BJ (cell line): ENCODE data around the gene WASL. TPM values are rescaled to one million over a fixed set of nuclear protein-coding genes. Genes with fewer than 3 reads are reported as not detected.

Experiments used
- CTCF ChIA-PET: fragments of 350-600 bp; formaldehyde crosslinking; extraction: SDS; loops from one replicate; lab custom pipeline; 2021; ENCODE audit warnings: antibody characterized with exemption, inconsistent platforms; lab: Yijun Ruan, JAX
- POLR2A ChIA-PET: fragments of 300-600 bp; sonication (Branson Sonifier 250); formaldehyde crosslinking; extraction: SDS; loops from one replicate; lab custom pipeline; 2021; ENCODE audit warnings: antibody characterized with exemption; lab: Charles Lee
- DNase-seq: peaks from one replicate; pipeline ENCODE4 v3.0.0-alpha.2; 2011; ENCODE audit warnings: low read depth
- H3K27me3 ChIP-seq: 2 replicates; pipeline ENCODE4 v1.6.0; 2011; ENCODE audit warnings: low read length; ENCODE audit not compliant: control insufficient read depth, insufficient read depth
- H3K36me3 ChIP-seq: 2 replicates; pipeline ENCODE4 v1.5.1; 2011; ENCODE audit warnings: low read length; ENCODE audit not compliant: control insufficient read depth, insufficient read depth
- H3K4me3 ChIP-seq: 2 replicates; pipeline ENCODE4 v1.5.1; 2011; ENCODE audit warnings: low read depth, mild to moderate bottlenecking, control low read depth, low read length
- CTCF ChIP-seq: IDR thresholded peaks from 2 replicates; pipeline ENCODE4 v1.5.1; 2011; ENCODE audit warnings: low read depth, mild to moderate bottlenecking, control low read depth, inconsistent platforms, low read length, moderate library complexity; ENCODE audit not compliant: insufficient read depth
- polyA plus RNA-seq: library from polyadenylated mRNA; depleted of rRNA; stranded (reverse); fragments of >200 nt; gene quantifications from 2 replicates; pipeline ENCODE4 v1.2.3, GENCODE V29; 2011

Gene WASL
- polyA plus RNA-seq, 1 experiment = 4.0 TPM

- DNase-seq = no peak
- ChIA-PET POLR2A (no interaction called here), CTCF (interaction anchor here (0.5 to 1.0 kb wide), 2 partner anchors 19 to 32 kb away, joined by 3 read pairs; no protein-coding TSS in a partner anchor)
- Histone ChIP-seq H3K27me3 (no peaks in the 10 kb centered on the region), H3K4me3 (no peak overlapping the region), H3K36me3 (no peaks in the 10 kb centered on the region)
- no peak for TF ChIP-seq CTCF
These were observed 8.3 kb upstream of the WASL start for GRCh38 chr7:123757095-123757494.

GRCh38 chr7:123755338-123755737 is 6.5 kb upstream of the WASL start:
- no peak for TF ChIP-seq CTCF
- ChIA-PET POLR2A (no interaction called here), CTCF (interaction anchor here (0.6 kb wide), 2 partner anchors 51 to 174 kb away, joined by 3 to 4 read pairs; no protein-coding TSS in a partner anchor)
- Histone ChIP-seq H3K27me3 (no peaks in the 10 kb centered on the region), H3K36me3 (no peaks in the 10 kb centered on the region), H3K4me3 (no peak overlapping the region)
- DNase-seq = no peak

- POLR2A ChIA-PET = no interaction called here
- no peak for DNase-seq
- CTCF ChIA-PET = no interaction called here
- H3K36me3 ChIP-seq = no peaks in the 10 kb centered on the region
- H3K27me3 ChIP-seq = no peaks in the 10 kb centered on the region
- H3K4me3 ChIP-seq = no peak overlapping the region
- TF ChIP-seq CTCF = no peak
These were observed 5.6 kb upstream of the WASL start for GRCh38 chr7:123754271-123754871.

- Histone ChIP-seq H3K36me3 (no peaks in the 10 kb centered on the region), H3K27me3 (no peaks in the 10 kb centered on the region), H3K4me3 (no peak overlapping the region)
- TF ChIP-seq CTCF = no peak
- POLR2A ChIA-PET = no interaction called here
- no peak for DNase-seq
- CTCF ChIA-PET = interaction anchor here (1.2 kb wide), 1 partner anchor 53 kb away, joined by 4 read pairs; no protein-coding TSS in a partner anchor
These were observed 3.7 kb upstream of the WASL start for GRCh38 chr7:123752534-123752933.

- no peak for DNase-seq
- H3K27me3 ChIP-seq = no peaks in the 10 kb centered on the region
- H3K36me3 ChIP-seq = no peaks in the 10 kb centered on the region
- no peak overlapping the region for H3K4me3 ChIP-seq
- ChIA-PET POLR2A (no interaction called here), CTCF (interaction anchor here (1.2 kb wide), 1 partner anchor 52 kb away, joined by 4 read pairs; no protein-coding TSS in a partner anchor)
- no peak for TF ChIP-seq CTCF
These were observed 3.0 kb upstream of the WASL start for GRCh38 chr7:123751821-123752220.
